ENCODE measurements around the gene WDR45B.

DNA sequence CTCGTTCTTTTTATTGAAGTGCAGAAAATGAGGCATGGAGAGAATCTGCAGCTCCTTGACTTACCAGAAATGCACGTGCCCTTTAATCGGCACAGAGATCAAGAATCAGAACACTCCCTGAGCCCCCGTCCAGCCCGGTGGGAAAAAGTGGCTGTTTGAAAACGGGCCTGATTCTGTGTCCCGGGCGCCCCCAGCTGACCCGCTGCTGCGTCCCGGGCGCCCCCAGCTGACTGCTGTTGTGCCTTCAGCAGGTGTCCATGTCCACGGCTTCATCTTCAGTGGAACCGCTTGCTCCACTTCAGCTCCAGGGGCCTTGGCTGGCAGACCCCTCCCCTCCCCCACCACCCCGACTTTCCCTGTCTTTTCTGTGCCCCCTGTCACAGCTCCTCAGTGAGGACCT lies 81.0 kb downstream of the WDR45B start:
- TF ChIP-seq, protein P1, sequence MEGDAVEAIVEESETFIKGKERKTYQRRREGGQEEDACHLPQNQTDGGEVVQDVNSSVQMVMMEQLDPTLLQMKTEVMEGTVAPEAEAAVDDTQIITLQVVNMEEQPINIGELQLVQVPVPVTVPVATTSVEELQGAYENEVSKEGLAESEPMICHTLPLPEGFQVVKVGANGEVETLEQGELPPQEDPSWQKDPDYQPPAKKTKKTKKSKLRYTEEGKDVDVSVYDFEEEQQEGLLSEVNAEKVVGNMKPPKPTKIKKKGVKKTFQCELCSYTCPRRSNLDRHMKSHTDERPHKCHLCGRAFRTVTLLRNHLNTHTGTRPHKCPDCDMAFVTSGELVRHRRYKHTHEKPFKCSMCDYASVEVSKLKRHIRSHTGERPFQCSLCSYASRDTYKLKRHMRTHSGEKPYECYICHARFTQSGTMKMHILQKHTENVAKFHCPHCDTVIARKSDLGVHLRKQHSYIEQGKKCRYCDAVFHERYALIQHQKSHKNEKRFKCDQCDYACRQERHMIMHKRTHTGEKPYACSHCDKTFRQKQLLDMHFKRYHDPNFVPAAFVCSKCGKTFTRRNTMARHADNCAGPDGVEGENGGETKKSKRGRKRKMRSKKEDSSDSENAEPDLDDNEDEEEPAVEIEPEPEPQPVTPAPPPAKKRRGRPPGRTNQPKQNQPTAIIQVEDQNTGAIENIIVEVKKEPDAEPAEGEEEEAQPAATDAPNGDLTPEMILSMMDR (conservative IDR thresholded peaks at IDR 0.05) = no peak
- TF ChIP-seq EZH2 (IDR thresholded peaks at IDR 0.05; ENCODE audit: low read depth) = no peak

Data from PC-9 (cell line).